HG03520 (cell line): Measurements from ENCODE around the gene NTM.

Source experiments
- ATAC-seq: cut with Tn5 transposase; IDR thresholded peaks from one replicate; pipeline ENCODE4 v1.9.1; 2021; ENCODE audit warnings: mild to moderate bottlenecking, moderate library complexity; ENCODE audit not compliant: unreplicated experiment

Gene NTM

DNA sequence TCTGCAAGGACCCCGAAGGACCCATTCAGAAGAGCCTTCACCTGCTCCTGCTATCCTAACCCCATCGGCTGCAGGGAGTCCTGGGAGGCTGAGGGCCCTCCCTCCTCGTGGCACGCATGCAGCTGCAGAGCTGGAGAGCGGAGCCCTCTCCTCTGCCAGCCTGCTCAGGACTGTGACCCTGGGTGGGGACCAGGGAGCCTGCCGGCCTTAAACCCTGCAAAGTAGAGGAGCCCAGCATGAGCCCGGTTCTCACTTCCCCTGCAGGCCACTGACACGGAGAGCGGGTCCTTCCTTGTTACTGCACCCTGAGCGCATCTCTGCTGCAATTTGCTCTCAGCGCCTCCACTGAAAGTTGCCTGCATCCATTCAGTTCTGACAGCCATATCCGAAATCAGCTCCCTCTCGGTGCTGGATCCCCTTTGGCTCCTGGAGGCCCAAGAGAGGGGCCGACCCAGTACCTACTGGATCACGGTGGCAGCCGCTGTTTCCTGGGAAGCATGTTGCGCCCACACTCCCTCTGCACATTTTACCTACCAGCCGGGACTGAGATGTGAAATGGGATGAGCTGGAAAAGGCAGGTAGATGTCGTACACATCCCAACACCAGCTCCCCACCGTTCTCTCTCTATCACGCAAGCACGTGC is 312.1 kb downstream of the NTM start:
- ATAC-seq = no peak

- no peak for ATAC-seq
These were observed 312.7 kb downstream of the NTM start for GRCh38 chr11:131683131-131683530.

- no peak for ATAC-seq
These were observed 313.3 kb downstream of the NTM start for GRCh38 chr11:131683666-131684065.

DNA sequence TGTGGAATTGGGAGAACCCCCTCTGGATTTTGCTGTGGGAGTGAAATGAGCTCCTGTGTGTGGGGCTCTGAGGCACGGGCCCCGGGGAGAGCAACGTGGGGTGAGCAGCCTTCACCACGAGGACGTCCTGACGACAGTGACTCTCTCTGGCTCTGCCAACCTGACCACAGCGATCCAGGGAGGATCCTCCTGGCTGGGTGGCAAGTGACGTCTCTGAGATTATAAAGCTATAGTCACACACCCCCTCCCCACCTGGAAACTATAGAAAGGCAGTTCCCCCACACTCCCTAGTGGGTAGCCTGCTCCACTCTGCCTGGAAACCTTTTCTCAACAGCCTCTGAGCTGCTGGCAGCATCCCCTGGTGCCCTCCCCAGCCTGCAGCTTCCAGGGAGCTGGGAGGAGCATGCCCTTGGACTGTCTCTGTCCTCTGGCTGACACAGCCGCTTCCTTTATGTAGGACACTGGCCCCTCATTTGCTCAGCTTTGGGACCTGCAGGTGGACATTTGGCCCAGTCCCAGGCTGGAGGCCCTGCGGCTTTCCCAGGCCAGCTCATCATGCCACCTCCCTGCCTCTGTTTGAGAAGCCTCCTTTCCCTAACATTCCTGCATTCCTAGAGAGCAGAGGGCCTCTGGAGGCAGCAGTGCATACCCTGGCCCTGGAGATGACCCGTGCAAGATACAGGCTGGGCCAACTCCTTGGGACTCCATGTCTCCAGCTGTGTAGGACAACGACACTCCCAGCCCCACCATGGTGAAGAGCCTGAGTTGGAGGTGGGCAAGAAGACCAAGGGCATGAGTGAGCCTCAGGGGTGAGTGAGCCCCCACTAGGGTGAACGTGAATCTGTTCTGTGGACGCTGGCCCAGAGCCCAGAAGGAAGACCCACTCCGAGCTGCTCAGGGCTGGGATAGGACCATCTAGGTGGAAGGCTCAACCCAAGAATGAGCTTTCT is 314.0 kb downstream of the NTM start:
- no peak for ATAC-seq

GRCh38 chr11:131685206-131685605 is 314.8 kb downstream of the NTM start:
- no peak for ATAC-seq

DNA sequence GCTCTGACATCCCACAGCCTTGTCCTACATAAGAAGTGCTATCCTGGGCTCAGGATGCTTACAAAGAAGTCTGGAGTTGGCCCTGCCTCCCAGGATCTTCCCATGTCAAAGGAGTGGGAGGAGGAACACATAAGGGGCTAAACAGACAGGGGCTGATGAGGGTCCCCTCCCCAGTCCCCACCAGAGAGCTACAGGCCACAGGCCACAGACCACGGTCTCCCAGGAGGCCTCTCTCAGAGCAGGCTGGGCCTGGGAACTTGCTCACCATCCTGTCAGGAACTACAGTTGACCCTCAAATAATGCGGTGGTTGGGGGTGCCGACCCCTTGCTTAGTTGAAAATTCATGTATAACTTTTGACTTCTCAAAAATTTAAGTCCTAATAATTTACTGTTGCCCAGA is 315.5 kb downstream of the NTM start:
- ATAC-seq = no peak

- ATAC-seq = no peak
These were observed 316.4 kb downstream of the NTM start for GRCh38 chr11:131686836-131687235.

DNA sequence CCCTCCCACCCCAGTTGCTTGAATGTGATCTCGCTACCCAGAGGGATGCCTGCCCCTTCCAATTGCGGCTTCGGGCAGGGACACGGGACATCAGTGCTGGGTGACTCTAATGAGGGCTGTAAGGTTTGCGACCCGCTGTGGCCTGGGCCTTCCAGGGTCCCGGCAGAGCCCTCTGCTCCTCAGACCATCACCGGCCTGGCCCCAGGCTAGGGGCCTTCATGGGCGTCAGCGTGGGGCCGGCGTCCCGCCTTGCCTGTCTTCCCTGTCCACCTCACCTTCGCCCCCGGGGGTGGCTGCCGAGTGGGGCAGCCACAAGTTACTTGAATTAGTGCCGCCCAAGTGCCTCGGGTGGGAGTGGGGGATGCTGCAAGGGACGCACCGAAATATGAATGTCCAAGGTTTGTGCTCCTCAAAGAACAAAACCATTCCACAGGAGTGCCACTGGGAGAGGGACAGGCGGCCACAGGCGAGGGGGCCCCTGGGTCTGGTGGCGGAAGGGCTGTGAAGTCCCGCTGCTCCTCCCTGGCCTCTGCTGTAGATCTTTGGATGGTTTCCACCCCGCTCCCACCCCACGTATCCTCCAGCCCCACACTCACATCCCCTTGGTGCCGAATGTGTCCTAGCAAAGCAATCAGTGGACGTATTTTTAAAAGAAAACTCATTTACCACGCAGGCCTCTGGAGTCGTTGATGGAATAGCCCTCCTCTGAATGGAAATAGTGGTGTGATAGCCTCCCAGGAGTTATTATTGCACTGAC is 317.1 kb downstream of the NTM start:
- ATAC-seq = no peak

GRCh38 chr11:131688048-131688693 is 317.8 kb downstream of the NTM start:
- ATAC-seq = peak; percentile 67

DNA sequence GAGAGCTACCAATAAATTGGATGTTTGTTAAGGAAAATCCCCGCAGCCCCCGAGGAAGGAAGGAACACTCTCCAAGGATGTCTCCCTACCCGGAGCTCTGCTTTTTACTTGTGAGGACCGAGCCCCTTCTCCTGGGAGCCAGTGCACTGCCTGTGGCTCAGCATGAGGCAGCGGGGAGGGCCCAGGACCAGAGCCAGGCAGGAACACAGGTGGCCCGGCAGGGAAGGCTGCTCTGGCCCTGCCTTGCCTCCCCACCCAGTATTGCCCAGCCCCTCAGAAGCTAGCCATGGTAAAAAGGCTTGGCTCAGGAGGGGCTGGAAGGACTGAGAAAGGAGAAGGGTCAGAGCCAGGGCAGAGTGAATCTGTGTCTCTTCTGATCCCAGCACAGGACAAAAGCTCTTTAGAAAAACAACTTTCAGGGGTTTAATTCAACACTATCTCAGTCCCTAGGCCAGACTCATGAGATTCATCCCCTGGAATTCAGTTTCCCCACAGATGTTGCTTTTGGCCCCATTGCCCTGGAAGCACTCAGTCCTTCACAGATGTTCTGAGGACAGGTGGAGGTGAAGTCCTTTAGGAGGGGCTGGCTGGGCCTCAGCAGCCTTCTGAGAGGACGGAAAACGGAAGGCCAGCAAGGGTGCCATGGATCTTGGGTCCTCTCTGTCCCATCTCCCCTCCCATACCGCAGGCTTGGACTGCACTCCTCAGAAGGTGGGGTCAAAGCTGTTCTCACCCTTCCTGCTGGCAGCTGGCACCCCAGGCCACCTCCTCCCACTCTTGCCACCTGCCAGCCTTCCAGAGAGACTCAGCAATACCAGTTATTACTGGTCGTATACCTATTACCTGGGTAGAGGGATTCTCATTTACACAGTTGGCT is 318.9 kb downstream of the NTM start:
- no peak for ATAC-seq

- ATAC-seq = no peak
These were observed 319.9 kb downstream of the NTM start for GRCh38 chr11:131690362-131690761.

GRCh38 chr11:131690776-131691175 is 320.4 kb downstream of the NTM start:
- no peak for ATAC-seq

- peak; percentile 53 for ATAC-seq
These were observed 321.0 kb downstream of the NTM start for GRCh38 chr11:131691181-131692041.

- ATAC-seq = no peak
These were observed 321.7 kb downstream of the NTM start for GRCh38 chr11:131692151-131692550.

DNA sequence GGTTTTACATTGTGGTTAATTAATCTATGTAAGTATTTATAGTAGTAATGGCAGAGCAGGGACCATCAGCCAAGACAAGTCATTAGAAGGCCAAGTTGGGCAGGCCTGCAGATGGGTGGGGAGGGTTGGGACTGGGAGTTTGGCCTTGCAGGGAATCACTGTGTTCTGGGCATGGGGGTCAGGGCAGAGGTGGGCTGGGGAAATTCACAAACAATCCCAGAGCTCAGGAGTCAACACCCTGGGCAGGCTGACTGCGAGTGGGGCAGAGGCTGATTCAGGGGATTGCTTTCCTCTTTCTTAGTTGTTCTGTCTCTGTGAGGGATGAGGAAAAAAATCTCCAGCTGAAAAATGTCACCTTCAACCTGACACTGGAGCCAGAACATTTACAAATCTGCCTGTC is 322.5 kb downstream of the NTM start:
- no peak for ATAC-seq

DNA sequence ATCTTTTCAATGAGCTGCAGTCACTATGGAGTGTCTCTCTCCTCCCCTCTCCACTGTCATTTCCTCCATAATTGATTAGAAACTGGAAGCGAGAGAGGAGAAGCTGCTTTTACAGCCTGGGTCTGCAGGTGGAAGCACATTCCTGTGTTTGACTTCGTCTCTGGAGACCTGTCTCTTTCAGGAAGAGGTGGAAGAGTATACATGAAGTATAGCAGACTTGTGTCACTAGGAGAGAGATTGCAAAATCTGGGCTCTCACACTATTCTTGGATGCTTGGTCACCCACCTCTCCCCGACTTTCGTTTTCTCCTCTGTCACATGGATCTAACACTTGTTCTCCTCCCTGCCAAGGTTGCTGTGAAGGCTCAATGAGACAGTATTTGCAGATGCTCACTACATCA is 323.3 kb downstream of the NTM start:
- ATAC-seq = no peak

DNA sequence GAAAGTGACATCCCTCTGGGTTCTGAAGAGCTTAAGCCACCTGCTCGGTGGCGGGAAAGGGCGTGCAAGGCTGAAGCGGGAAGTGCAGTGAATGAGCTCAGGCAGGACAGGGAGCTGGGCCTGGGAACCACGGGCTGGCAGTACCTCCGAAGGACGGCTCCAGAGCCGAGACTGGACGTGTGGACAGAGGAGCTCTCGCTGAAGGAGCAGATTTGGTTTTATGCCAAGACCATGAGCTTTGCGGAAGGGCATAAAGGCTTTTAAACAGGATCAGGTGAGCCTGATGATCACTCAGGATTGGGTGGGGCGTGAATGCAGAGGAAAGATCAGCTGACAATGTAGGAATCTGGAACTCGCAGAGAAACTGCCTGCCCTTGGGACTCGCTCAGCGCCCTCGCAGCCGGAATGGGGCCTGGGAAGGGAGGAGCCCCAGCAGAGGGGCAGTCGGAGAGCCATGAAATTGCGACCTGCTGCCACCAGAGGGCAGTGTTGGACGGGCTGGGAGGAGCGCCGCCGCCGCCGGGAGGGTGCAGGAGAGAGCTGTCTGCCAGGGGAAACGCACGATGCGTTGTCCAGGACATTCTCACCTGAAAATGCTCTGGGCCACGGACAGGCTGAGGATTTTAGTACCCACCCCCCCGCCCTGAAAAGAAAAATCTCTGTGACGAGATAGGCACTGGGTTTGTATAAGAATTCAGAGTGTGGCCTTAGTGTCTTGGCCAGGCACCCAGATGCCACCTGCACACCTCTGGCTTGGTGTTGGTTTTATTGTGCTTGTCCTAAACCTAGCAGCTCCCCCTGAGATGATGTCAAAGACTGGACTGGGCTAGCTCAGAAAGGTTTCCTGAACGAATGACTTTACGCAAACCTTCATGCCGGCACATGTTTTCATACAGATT is 324.4 kb downstream of the NTM start:
- ATAC-seq = peak; percentile 78

DNA sequence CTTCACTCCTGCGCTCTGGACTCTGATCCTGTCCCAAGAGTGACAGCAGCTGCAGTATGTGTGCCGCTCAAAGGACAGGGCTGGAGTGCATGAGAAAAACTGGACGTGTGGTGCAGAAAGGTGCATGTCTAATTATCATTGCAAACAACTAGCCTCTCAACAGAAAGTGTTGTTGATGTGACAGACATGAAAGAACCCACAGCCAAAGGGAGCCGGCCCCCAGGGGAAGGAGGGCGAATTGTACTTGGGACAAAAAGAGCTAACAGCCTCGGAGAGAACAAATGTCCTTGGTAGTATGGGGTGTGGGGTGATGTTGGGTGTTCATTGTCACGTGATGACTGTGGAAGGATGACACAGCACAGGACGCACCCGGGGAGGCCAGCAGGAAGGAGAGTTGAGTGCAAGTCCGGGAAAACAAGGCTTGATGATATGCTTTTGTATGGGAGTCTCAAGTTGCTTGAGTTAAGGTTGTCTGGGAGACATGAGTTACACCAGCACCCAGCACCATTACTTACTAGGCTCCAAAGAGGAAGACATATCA is 325.5 kb downstream of the NTM start:
- no peak for ATAC-seq
